Measurements from ENCODE around the gene ACAP3. TPM values are rescaled to one million over a fixed set of nuclear protein-coding genes. Genes with fewer than 3 reads are reported as not detected.

The ACAP3 gene
- total and polyA plus RNA-seq, 10 of the 15 experiments (the other 5 are each of a cell fraction or from before 2014, with no cell fraction given) = 0.05 to 34.2 (median 7.1) TPM

- Histone ChIP-seq H3K4me1 (ENCODE audit: control insufficient read depth, insufficient read depth, low read length) (peaks cover 8% of the 10 kb centered on the region), H3K27ac (ENCODE audit: control insufficient read depth, insufficient read depth) (no peak overlapping the region), H3K4me2 (ENCODE audit: control insufficient read depth, insufficient read depth) (no peak overlapping the region), H3K9ac (ENCODE audit: control insufficient read depth, insufficient read depth, low read length) (no peak overlapping the region), H3K36me3 (ENCODE audit: control insufficient read depth in 2 of 2, insufficient read depth in 2 of 2, low read length in 1 of 2) (peaks cover 3 to 34% of the 10 kb centered on the region in 2 experiments; a peak in 3 of 4 replicates), H3K79me2 (ENCODE audit: control insufficient read depth, insufficient read depth, low read length) (peaks cover 16% of the 10 kb centered on the region), H3K4me3 (no peak overlapping the region), H2AFZ (ENCODE audit: control insufficient read depth, low read depth, low read length) (no peak overlapping the region), H4K20me1 (ENCODE audit: control insufficient read depth, insufficient read depth) (no peaks in the 10 kb centered on the region), H3K27me3 (replicated peaks in 1 of 2; ENCODE audit: control insufficient read depth in 2 of 2, insufficient read depth in 2 of 2, low read length in 1 of 2) (no peaks in the 10 kb centered on the region), H3K9me3 (replicated peaks; ENCODE audit: control insufficient read depth, insufficient read depth, low read length) (no peaks in the 10 kb centered on the region)
- ChIA-PET RAD21 (ENCODE audit: unreplicated experiment) (no interaction called here), SMC1A (ENCODE audit: uncharacterized antibody, unreplicated experiment) (no interaction called here), CTCF (no interaction called here), POLR2A (interaction anchor here (0.6 kb wide), 1 partner anchor 38 kb away, joined by 5 read pairs; the partner anchor contains the start of gene UBE2J2)
- BruUV-seq (replicated peaks) = no TSS peak
- no peak for ATAC-seq
- intact Hi-C loops (cut with micrococcal nuclease; ENCODE audit: unreplicated experiment) (no loop called here), in situ Hi-C loops (cut with MboI) (no loop called here)
- no peak for DNase-seq (ENCODE audit: low read depth, low spot score)
- 83% methylated on average over 13 of the region's 22 CpGs for WGBS (ENCODE audit: insufficient coverage, insufficient replicate concordance, low lambda C conversion rate, missing lambda C conversion rate)
- TF ChIP-seq POLR2A (IDR thresholded peaks at IDR 0.05; ENCODE audit: low read depth, low read length) (peak; percentile 69), BCLAF1 (IDR thresholded peaks at IDR 0.05) (no peak)
- no peak for FAIRE-seq
Observed at GRCh38 chr1:1311107-1312104, 3.7 kb upstream of the ACAP3 start.
